Measurements from ENCODE around the gene SLC7A4.

DNA sequence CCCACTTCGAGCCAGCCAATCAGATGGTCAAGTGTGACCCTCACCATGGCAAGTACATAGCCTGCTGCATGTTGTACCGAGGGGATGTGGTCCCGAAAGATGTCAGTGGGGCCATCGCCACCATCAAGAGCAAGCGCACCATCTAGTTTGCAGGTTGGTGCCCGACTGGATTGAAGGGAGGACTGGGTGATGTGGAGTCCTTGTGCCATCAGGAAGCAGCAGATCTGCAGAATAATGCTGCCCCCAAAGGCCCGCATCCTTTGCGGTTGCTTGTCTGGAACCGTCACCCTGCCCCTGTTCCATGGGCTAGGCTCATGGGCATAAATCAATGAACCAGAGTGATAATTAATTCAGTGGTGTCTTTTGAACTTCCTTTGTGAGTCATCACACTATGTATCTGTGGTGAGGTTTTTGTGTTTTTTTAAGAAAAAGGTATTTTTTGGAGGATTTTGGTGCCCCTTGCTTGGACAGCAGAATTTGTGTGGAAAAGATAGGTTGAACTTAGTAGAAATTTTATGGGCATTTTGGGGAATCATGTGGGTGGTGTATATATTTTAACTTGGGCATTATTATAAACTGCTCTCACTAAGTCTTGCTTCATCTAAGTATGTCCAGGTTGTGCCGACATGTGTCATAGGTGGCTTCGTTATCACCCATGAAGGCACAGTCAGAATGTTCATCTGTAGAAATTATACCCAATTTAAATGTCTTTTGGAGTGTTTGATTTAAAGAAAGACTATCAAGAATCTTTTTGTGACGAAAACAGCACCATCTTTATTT, 35.7 kb upstream of the SLC7A4 start:
- TF ChIP-seq POLR2A (IDR thresholded peaks at IDR 0.05), result no peak
- TF ChIP-seq, protein P1, sequence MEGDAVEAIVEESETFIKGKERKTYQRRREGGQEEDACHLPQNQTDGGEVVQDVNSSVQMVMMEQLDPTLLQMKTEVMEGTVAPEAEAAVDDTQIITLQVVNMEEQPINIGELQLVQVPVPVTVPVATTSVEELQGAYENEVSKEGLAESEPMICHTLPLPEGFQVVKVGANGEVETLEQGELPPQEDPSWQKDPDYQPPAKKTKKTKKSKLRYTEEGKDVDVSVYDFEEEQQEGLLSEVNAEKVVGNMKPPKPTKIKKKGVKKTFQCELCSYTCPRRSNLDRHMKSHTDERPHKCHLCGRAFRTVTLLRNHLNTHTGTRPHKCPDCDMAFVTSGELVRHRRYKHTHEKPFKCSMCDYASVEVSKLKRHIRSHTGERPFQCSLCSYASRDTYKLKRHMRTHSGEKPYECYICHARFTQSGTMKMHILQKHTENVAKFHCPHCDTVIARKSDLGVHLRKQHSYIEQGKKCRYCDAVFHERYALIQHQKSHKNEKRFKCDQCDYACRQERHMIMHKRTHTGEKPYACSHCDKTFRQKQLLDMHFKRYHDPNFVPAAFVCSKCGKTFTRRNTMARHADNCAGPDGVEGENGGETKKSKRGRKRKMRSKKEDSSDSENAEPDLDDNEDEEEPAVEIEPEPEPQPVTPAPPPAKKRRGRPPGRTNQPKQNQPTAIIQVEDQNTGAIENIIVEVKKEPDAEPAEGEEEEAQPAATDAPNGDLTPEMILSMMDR (IDR thresholded peaks at IDR 0.05), result no peak

Data from testis (tissue), 2 donors.